ENCODE data around the gene WNK2.
A peak's percentile ranks its signal among the peaks of the same experiment; 100 is the strongest.

WNK2 gene

GRCh38 chr9:93296889-93297480 lies 113.0 kb downstream of the WNK2 start:
- in situ Hi-C loops (cut with MboI; ENCODE audit: low pct_unique_long_range_greater_than_20kb, low sequenced_read_pairs), result no loop called here

DNA sequence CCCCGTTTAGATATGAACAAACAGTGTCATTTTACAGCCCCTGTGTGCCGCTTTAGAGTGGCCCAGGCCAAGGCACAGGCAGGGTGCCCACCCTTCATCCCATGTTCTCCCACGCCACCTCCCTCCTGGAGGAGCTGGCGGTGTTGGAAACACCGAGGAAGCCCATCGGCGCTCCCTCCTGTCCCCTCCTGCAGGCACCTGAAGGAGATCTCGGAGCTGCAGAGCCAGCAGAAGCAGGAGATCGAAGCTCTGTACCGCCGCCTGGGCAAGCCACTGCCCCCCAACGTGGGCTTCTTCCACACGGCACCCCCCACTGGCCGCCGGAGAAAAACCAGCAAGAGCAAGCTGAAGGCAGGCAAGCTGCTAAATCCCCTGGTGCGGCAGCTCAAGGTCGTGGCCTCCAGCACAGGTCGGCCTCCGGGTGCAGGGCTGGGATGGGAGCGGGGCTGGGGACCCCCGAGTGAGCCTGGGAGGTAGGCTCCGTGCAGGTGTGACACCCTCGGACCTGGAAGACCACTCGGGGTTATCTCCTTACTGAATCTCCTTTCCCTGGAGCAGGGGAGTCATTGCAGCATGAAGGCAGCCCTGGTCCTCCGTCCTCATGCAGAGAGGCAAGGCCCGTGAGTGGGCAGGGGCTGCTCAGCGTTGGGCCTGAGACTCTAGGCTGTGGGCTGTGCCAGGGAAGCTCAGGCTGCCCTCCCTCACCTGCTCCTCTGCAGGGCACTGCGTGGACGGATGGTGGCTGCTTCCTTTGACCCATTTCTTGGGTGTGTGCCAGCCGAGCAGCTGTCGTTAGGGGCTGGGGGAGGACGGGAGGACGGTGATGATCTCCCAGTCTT lies 113.9 kb downstream of the WNK2 start:
- DNase-seq, result no peak
- in situ Hi-C loops (cut with MboI; ENCODE audit: low pct_unique_long_range_greater_than_20kb, low sequenced_read_pairs), result no loop called here

More at GRCh38 chr9:93296889-93297480, 113.0 kb downstream of the WNK2 start:
- DNase-seq, result no peak

- no peak for DNase-seq
- in situ Hi-C loops (cut with MboI; ENCODE audit: low pct_unique_long_range_greater_than_20kb, low sequenced_read_pairs), result no loop called here
Observed at GRCh38 chr9:93298498-93299417, 114.8 kb downstream of the WNK2 start.

DNA sequence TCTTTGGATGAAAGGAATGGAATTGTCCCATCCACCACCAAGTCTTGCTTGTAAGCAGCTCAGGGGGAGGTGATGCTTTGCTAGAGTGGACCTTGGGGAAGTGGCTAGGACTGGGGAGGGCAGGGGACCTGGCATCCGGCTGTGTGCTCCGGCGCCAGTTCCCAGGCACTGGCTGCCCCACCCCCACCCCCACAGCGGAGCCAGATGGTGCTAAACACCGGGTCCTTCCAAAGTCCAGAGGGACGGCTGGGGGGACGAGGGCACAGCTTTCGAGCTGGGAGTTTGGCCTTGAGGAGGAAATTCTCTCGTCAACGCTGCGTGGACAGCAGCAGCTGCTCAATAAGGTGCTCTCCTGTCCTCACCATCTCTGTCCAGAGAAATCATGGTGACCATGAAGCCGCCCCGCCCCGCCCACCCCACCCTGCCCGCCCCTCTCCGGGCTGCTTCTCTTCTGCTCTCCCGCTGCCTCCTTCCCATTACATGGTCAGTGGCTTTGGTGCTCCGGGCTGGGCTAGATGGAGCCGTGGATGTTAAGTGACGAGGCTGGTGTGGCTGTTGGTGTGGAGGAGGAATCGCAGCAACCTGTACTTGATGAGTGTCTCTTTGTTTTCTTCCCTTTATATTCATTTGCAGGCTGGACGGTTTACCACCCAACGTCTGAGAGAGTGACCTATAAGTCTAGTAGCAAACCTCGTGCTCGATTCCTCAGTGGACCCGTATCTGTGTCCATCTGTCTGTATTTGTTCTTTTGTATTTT lies 115.7 kb downstream of the WNK2 start:
- in situ Hi-C loops (cut with MboI; ENCODE audit: low pct_unique_long_range_greater_than_20kb, low sequenced_read_pairs), result loop anchor here (10.0 kb wide), 1 partner anchor 135 kb away; no protein-coding TSS in a partner anchor
- DNase-seq, result no peak

- DNase-seq, result no peak
- in situ Hi-C loops (cut with MboI; ENCODE audit: low pct_unique_long_range_greater_than_20kb, low sequenced_read_pairs), result loop anchor here (10.0 kb wide), 1 partner anchor 135 kb away; no protein-coding TSS in a partner anchor
Observed at GRCh38 chr9:93300175-93300572, 116.2 kb downstream of the WNK2 start.

- no peak for DNase-seq
- in situ Hi-C loops (cut with MboI; ENCODE audit: low pct_unique_long_range_greater_than_20kb, low sequenced_read_pairs), result loop anchor here (10.0 kb wide), 1 partner anchor 136 kb away; no protein-coding TSS in a partner anchor
Observed at GRCh38 chr9:93300585-93301081, 116.7 kb downstream of the WNK2 start.

DNA sequence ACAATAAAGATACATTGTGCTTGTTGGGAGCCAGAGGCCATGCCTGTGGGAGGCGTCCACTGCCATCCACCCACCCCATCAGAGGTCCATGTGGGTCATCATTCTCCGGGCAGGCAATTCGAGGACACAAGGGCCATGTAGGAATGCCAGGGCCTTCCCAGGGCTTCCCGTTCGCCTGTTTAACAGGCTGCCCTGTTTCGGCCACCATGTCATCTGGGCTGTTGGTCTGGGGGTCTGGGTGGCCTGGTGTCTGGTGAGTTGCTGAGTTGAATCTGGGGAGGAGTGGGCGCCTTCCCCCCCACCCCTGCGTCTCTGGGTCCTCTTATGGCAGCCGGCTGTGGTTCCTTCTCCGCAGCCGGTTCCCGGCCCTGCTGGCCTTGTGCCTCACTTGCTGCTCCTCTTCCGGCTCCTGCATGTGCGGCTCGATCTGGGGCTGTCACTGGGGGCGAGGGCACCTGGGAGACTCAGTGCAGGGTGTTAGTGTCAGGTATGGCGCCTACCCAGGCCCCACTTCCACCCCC lies 117.4 kb downstream of the WNK2 start:
- no peak for DNase-seq
- in situ Hi-C loops (cut with MboI; ENCODE audit: low pct_unique_long_range_greater_than_20kb, low sequenced_read_pairs), result loop anchor here (10.0 kb wide), 1 partner anchor 137 kb away; no protein-coding TSS in a partner anchor

DNA sequence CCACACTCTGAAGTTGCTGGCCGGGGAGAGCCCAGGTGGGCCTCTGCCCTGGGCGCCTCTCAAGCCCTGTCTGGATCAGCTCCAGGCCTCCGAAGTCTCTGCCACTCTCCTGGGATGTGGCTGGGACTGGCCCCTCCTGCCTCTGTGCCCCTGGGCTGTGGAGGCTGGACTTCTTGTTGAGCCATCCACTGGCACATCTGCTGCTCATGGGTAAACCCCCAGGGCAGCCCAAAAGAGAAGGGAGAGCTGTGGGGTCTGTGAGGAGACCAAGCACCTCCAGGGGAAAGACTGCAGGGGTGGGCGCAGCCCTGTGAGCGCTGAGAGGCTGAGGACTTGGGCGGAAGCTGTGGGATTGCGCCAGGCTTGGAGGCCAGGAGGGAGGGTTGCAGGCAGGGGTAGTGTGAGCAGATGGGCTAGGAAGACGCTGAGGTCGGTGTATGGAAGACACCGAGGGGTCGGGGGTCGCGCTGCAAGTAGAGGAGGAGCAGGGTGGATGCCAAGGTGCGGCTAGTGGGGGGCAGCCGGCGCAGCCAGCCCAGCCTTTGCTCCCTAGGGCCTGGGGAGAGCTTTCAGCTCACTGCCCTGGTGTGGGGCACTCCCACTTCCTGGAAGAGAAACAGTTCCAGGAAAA lies 118.1 kb downstream of the WNK2 start:
- no peak for DNase-seq

DNA sequence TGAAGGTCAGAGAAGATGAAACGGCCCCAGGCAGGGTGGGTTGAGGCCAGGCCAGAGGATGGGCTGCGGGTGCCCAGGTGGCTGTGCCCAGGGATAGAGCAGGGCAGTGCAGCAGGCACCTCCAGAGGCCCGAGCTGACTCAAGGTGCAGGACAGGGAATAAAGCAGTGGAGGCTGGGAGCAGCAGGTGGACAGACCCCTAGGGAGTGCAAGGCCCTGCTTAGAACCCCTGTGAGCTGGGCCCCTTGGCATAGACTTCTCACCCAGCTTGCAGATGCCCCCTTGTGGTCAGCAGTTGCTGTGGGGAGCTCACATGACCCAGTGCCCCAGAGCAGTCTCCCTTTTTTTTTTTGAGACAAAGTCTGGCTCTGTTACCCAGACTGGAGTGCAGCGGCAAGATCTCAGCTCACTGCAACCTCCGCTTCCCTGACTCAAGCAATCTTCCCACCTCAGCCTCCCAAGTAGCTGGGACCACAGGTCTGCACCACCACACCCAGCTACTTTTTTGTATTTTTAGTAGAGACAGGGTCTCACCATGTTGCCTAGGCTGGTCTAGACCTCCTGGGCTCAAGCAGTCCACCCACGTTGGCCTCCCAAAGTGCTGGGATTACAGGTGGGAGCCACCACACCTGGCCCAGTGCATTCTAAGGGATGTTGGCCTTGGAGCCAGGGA lies 118.8 kb downstream of the WNK2 start:
- in situ Hi-C loops (cut with MboI; ENCODE audit: low pct_unique_long_range_greater_than_20kb, low sequenced_read_pairs), result loop anchor here (10.0 kb wide), 1 partner anchor 138 kb away; no protein-coding TSS in a partner anchor
- peak; percentile 74 for DNase-seq

More for the DNA sequence above, 118.1 kb downstream of the WNK2 start:
- in situ Hi-C loops (cut with MboI; ENCODE audit: low pct_unique_long_range_greater_than_20kb, low sequenced_read_pairs), result loop anchor here (10.0 kb wide), 1 partner anchor 137 kb away; no protein-coding TSS in a partner anchor

GRCh38 chr9:93303258-93303771 lies 119.4 kb downstream of the WNK2 start:
- no peak for DNase-seq

GRCh38 chr9:93303806-93304573 lies 120.1 kb downstream of the WNK2 start:
- no peak for DNase-seq
- in situ Hi-C loops (cut with MboI; ENCODE audit: low pct_unique_long_range_greater_than_20kb, low sequenced_read_pairs), result loop anchor here (10.0 kb wide), 1 partner anchor 139 kb away; no protein-coding TSS in a partner anchor

More at GRCh38 chr9:93303258-93303771, 119.4 kb downstream of the WNK2 start:
- in situ Hi-C loops (cut with MboI; ENCODE audit: low pct_unique_long_range_greater_than_20kb, low sequenced_read_pairs), result loop anchor here (10.0 kb wide), 1 partner anchor 139 kb away; no protein-coding TSS in a partner anchor

DNA sequence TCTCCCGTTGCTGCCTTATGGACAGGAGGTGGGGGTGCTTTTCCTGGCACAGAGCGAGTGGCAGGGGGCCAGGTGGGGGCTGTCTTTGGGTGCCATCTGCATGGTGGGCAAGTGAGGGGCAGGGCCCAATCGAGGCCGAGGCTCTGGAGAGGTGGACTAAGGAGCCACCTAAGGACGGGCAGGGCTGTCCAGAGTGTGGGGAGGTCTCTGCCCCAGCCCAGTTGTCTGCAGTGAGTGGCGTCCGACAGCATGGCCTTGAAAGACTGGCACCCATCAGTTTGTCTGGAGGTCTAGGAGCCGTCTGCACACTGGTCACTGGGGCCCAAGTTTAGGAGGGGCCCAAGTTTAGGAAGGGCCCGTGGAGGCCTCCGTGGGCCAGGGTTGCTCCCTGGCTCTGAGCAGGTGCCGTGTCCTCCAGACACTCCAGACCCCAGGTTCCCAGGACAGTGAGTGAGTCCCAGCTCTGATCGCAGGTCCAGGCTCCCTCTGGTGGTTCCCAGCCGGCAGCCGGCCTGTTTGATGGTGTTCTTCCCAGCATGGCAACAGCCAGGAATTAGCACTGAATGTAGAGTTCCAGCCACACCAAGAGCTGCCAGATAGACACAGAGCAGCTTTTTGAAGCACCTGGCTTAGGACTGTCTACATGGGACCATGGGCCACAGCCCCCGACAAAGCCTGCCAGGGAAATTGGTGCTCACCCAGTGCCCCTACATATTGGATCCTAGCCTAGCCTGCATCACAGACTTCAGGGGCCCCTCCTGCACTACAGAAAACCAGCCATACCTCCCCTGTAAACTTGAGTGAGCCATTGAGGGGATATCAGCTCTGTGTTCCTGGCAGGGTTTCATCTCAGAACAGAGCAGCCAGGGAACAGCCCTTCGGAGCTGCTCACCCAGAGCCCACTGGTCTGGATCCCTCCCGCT lies 120.9 kb downstream of the WNK2 start:
- in situ Hi-C loops (cut with MboI; ENCODE audit: low pct_unique_long_range_greater_than_20kb, low sequenced_read_pairs), result loop anchor here (10.0 kb wide), 1 partner anchor 140 kb away; no protein-coding TSS in a partner anchor
- DNase-seq, result peak; percentile 44

- in situ Hi-C loops (cut with MboI; ENCODE audit: low pct_unique_long_range_greater_than_20kb, low sequenced_read_pairs), result loop anchor here (10.0 kb wide), 1 partner anchor 141 kb away; no protein-coding TSS in a partner anchor
- DNase-seq, result no peak
Observed at GRCh38 chr9:93305497-93306020, 121.6 kb downstream of the WNK2 start.

DNA sequence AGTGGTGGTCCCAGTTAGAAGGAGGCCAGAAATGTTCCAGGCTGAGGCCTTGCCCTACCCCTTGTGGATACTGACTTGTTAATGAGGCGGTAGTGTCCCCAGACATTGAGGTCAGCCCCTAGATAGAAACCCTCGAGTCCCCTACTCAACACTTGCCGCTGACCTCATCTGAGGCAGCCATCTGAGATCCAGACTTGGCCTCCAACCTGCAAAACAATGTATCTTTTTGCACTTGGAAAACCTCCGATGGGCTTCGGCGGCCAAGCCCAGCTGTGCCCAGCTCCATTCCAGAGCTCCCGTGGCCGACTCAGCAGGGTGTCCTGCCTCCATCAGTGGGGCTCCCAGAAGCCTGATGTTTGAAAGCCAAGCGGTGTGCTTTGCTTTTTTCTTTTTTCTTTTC lies 122.1 kb downstream of the WNK2 start:
- in situ Hi-C loops (cut with MboI; ENCODE audit: low pct_unique_long_range_greater_than_20kb, low sequenced_read_pairs), result loop anchor here (10.0 kb wide), 1 partner anchor 141 kb away; no protein-coding TSS in a partner anchor

More for the DNA sequence above, 122.1 kb downstream of the WNK2 start:
- DNase-seq, result no peak
